ENCODE measurements around the gene LYZL2. TPM values are rescaled to one million over a fixed set of nuclear protein-coding genes. Genes with fewer than 3 reads are reported as not detected.

LYZL2 gene
- total and polyA plus RNA-seq, 9 of the 15 experiments (the other 6 are each of a cell fraction or from before 2014, with no cell fraction given) = not detected

DNA sequence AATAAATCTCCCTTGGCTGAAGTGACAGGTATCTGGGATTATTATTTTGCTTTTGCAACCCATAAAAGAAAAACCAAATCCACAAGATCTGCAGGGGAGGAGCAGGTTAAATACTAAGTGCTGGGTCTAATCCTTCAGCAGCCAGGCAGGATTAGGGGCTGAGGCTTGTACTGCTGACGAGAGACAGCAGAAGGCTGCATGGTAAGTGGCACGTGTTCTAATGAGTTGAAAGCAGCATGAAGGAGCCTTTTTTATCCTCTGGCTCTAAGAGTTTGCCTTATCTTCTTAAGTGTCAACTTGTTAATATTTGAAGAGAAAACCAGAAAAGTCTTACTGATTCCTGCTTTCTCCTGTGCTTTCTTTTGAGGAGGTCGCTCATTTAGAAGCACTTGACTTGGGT lies 50.0 kb downstream of the LYZL2 start:
- H3K79me2 ChIP-seq (ENCODE audit: control insufficient read depth, insufficient read depth, low read length) = no peaks in the 10 kb centered on the region
- POLR2A ChIA-PET = no interaction called here
- CTCF ChIA-PET (ENCODE audit: low intra/inter-chr PET ratio) = no interaction called here
- H4K20me1 ChIP-seq (replicated peaks; ENCODE audit: control insufficient read depth, insufficient read depth, low read length) = no peaks in the 10 kb centered on the region
- H3K9me1 ChIP-seq (ENCODE audit: control insufficient read depth, insufficient read depth, low read length) = no peaks in the 10 kb centered on the region
- H2AFZ ChIP-seq (ENCODE audit: low read depth, low read length) = 0 out of 2 replicates have a peak overlapping the region, but pooled peaks have one; percentile 28
- no peak overlapping the region for H3K4me2 ChIP-seq (ENCODE audit: insufficient read depth, low read length)
- H3K4me1 ChIP-seq (replicated peaks in 1 of 2; ENCODE audit: control insufficient read depth in 2 of 2, insufficient read depth in 2 of 2, low read length in 2 of 2) = peaks cover 4 to 7% of the 10 kb centered on the region in 2 experiments; a peak in 3 of 5 replicates
- BruUV-seq (replicated peaks) = no TSS peak
- no peaks in the 10 kb centered on the region for H3K36me3 ChIP-seq (ENCODE audit: control insufficient read depth, insufficient read depth, low read length)
- no peak overlapping the region for H3K9ac ChIP-seq (ENCODE audit: insufficient read depth in 1 of 2, low read depth in 2 of 2, low read length in 2 of 2)
- no peak overlapping the region for H3K27ac ChIP-seq (ENCODE audit: extremely low read depth, low read depth, low read length)
- no peak for ATAC-seq
- FAIRE-seq = no peak
- TF ChIP-seq, protein P1, sequence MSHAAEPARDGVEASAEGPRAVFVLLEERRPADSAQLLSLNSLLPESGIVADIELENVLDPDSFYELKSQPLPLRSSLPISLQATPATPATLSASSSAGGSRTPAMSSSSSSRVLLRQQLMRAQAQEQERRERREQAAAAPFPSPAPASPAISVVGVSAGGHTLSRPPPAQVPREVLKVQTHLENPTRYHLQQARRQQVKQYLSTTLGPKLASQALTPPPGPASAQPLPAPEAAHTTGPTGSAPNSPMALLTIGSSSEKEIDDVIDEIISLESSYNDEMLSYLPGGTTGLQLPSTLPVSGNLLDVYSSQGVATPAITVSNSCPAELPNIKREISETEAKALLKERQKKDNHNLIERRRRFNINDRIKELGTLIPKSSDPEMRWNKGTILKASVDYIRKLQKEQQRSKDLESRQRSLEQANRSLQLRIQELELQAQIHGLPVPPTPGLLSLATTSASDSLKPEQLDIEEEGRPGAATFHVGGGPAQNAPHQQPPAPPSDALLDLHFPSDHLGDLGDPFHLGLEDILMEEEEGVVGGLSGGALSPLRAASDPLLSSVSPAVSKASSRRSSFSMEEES (CRISPR knock-in tag; IDR thresholded peaks at IDR 0.05) = no peak
- TF ChIP-seq, protein P2, sequence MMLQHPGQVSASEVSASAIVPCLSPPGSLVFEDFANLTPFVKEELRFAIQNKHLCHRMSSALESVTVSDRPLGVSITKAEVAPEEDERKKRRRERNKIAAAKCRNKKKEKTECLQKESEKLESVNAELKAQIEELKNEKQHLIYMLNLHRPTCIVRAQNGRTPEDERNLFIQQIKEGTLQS (IDR thresholded peaks at IDR 0.05) = no peak
- TF ChIP-seq, protein P2 (CRISPR knock-in tag; conservative IDR thresholded peaks at IDR 0.05) = no peak
- no peak for TF ChIP-seq ZNF175 (CRISPR knock-in tag; IDR thresholded peaks at IDR 0.05; ENCODE audit: low read depth)
- no peak for TF ChIP-seq ZFP30 (CRISPR knock-in tag; IDR thresholded peaks at IDR 0.05; ENCODE audit: borderline replicate concordance)
- no peak for TF ChIP-seq FOXA3 (CRISPR knock-in tag; conservative IDR thresholded peaks at IDR 0.05 in 1 of 2, IDR thresholded peaks at IDR 0.05 in 1 of 2)
- no peak for TF ChIP-seq HDAC1 (IDR thresholded peaks at IDR 0.05)
- no peak for TF ChIP-seq NR2C1 (IDR thresholded peaks at IDR 0.05)
- TF ChIP-seq NR2C1 (tag; IDR thresholded peaks at IDR 0.05) = no peak
- no peak for TF ChIP-seq KAT7 (CRISPR knock-in tag; IDR thresholded peaks at IDR 0.05; ENCODE audit: borderline replicate concordance)
- no peak for TF ChIP-seq TAL1 (IDR thresholded peaks at IDR 0.05)
- TF ChIP-seq ZNF174 (CRISPR knock-in tag; IDR thresholded peaks at IDR 0.05) = no peak
- no peak for TF ChIP-seq RFX7 (CRISPR knock-in tag; IDR thresholded peaks at IDR 0.05)
- intact Hi-C loops (cut with micrococcal nuclease) = no loop called here
- no peaks in the 10 kb centered on the region for H3K9me3 ChIP-seq (replicated peaks; ENCODE audit: control insufficient read depth, insufficient read depth, low read depth, low read length)
- 37% methylated on average over 3 of the region's 3 CpGs for WGBS (ENCODE audit: insufficient coverage, low coverage, missing lambda C conversion rate)
- H3K27me3 ChIP-seq (ENCODE audit: control insufficient read depth in 2 of 2, insufficient read depth in 2 of 2, low read length in 2 of 2) = no peaks in the 10 kb centered on the region
- in situ Hi-C loops (cut with MboI) = no loop called here
- DNase-seq (ENCODE audit: extremely low read depth in 1 of 4, low spot score in 3 of 4) = no peak
- H3K4me3 ChIP-seq = no peak overlapping the region
